GM18858 (cell line): Measurements from ENCODE around the gene PRAMEF4.
"Not testable (repeated sequence)": the region's sequence is repeated elsewhere in the genome, so short reads cannot be mapped to it uniquely, and the experiment has no call there.

ENCODE experiments used
- ATAC-seq: cut with Tn5 transposase; IDR thresholded peaks from one replicate; pipeline ENCODE4 v1.9.1; 2021; ENCODE audit not compliant: unreplicated experiment

PRAMEF4 gene

DNA sequence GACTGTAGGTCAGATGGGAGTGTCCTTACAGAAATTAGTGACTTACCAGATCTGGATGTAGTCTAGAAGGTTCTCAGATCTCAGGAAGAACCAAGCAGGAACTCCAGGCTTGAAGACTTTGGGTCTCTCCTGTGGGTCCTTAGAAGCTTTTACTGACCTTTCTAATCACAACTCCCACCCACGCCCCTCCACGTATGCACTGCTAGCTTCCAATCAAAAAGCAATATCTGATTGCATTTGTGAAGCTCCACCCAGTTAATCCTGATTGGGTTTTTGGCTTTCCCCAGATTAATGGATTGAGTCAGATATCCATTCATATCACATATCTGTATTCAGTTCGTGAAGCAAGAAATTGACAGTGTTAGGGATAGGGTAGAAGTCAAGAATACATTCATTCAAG, at the start of gene PRAMEF4:
Gene PRAMEF4, minus strand, starts transcription at position 101 of the 400 bp plus-strand sequence. CDS start 2,807 bp downstream, outside the sequence.
- not testable (repeated sequence) for ATAC-seq

DNA sequence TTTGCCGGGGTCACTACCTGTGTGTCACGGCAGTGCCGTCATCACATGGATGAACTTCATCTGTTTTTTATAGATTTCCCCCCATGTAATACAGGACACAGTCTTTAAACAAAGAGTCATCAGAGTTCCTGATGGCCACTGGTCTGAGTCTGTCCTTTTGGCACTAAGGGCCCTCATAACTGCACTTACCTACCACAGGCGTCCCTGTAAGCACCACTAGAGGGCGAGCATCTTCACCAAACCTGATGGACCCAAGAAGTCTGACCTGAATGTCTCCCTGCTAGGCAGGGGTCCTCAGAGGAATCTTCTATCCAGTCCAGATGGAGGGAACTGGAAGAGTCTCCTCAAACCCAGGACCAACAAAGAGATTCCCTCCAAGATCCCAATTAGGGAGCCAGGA, 38.4 kb upstream of the PRAMEF4 start:
- ATAC-seq: not testable (repeated sequence)

DNA sequence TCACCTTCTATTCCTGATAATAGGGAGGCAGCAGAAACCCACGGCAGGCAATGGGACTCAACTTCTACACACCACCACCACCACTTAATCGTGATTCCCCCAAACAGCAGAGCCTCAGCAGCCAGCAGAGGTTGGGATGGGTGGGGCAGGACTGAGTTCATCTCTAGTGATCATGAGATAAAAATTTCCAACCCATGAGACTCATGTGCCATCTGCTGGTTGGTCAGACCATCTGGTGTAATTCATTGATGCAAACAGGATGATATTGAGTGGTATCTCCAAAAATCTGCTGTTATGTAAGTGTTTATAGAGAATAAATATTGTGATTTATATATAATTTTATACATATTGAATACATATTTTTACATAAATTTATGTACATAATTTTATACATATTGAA, 35.7 kb upstream of the PRAMEF4 start:
- not testable (repeated sequence) for ATAC-seq

DNA sequence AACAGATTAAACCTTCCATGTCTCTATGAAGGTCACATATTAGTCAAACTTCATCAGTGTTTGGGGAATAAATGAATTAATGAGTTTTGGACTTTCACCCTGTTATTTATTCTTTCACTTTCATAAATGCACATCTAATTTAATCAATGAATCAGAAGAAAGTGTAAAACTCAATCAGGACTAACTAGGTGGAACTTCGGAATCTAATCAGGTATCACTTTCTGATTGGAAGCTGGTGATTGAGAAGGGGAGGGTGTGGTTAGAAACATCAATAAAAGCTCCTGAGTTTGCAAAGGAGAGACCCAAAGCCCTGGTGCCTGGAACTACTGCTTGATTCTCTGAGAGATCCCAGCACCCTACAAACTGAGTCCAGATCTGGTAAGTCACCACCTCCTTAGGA, 30.3 kb upstream of the PRAMEF4 start, which contains the start of gene PRAMEF7:
Gene PRAMEF7, plus strand, starts transcription at position 301 of the 400 bp plus-strand sequence. CDS start 1,083 bp downstream, outside the sequence.
- not testable (repeated sequence) for ATAC-seq

DNA sequence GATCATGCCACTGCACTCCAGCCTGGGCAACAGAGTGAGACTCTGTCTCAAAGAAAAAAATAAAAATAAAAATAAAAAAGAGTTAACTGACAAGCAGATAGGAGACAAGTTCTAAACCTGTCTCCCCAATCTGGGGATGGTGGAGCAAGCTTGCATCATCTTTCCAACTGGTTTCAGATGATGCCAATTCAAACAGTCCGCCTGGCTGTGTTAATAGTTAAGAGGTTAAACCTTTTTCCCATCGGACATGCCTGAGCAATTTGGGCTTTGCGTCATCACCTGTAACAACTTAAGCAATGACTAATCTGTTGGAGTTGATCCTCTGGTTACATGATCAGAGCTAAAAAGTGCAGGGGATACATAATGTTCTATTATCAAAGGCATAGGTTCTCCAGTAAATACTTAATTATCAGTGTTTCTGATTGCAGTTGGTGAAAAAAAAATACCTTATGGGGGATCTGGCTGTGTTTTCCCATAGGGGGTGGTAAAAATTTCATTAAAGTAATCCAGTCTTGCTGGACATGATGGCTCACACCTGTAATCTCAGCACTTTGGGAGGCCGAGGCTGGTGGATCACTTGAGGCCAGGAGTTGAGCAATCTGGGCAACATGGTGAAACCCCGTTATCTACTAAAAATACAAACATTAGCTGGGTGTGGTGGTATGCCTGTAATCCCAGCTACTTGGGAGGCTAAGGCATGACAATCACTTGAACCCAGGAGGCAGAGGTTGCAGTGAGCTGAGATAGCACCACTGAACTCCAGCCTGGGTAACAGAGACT, 18.0 kb upstream of the PRAMEF4 start:
- not testable (repeated sequence) for ATAC-seq

DNA sequence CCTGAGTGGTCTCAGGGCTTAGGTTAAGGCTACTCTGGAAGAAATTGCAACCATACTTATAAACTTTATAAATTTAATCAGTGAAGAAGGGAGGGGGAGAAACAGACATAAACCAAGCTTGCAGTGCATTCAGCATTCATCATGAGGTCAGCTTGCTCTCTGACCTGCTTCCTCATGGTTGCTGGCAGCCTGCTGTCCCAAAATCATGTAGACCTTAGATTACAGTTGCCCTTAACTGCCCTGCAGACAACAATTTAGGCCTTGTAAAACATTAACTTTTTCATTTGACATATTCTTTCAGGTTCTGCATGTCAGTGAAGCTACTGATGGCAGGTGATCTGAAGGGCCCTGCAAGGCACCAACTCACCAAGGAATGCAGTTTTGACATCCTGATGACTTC, 13.2 kb upstream of the PRAMEF4 start:
- ATAC-seq: not testable (repeated sequence)

DNA sequence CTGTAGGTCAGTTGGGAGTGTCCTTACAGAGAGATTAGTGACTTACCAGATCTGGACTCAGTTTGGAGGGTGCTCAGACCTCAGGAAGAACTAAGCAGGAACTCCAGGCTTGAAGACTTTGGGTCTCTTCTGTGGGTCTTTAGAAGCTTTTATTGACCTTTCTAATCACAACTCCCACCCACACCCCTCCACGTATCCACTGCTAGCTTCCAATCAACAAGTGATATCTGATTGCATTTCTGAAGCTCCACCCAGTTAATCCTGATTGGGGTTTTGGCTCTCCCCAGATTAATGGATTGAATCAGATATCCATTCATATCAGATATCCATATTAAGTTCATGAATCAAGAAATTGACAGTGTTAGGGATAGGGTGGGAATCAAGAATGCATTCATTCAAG, 12.2 kb upstream of the PRAMEF4 start, which contains the start of gene PRAMEF10:
Gene PRAMEF10, minus strand, starts transcription at position 101 of the 400 bp plus-strand sequence. CDS start 2,423 bp downstream, outside the sequence.
- not testable (repeated sequence) for ATAC-seq

DNA sequence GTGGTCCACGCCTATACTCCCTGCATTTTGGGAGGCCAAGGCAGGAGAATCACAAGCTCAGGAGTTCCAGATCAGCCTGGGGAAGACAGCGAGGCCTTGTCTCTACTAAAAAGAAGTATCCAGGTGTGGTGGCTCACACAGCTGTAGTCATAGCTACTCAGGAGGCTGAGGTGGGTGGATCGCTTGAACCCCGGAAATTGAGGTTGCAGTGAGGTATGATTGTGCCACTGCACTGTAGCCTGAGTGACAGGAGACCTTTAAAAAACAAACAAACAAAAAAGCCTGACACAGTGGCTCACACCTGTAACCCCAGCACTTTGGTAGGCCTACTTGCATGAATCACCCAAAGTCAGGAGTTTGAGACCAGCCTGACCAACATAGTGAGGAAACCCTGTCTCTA, 7.5 kb downstream of the PRAMEF4 start:
- ATAC-seq: not testable (repeated sequence)

DNA sequence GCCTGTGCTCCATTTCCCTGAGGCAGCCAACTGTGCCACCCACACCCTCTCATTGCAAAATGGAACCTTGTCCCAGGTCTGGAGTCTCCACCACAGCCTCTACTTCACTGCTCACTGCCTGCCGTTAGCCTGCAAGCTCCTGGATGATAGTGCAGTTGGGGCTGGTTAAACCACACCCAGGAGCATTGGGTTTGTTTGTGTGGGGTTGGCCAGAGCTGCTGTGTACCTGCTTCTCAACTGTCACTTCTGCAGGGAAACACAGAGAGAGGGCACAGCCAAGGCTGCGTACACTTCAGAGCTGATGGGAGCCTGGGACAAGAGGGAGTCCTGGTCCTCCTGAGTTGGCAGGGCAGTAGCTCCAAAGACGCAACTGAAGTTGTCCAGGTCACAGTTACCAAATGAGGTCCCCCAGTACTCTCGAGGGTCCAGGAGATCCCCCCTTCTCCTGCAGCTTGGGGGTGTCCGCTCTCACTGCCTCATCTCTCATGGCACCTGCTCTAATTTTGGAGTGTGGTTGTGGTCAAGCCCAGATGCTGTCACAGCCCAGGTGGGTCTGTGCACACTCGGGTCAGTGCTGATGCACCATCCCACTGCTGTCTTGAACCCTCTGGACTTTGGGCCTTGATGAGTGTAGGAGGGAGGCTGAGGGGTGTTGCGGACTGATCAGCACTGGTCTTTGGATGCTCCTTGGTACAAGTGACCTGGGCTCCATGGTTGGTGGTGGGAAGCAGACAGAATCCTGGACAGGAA, 22.7 kb downstream of the PRAMEF4 start:
- ATAC-seq: not testable (repeated sequence)

DNA sequence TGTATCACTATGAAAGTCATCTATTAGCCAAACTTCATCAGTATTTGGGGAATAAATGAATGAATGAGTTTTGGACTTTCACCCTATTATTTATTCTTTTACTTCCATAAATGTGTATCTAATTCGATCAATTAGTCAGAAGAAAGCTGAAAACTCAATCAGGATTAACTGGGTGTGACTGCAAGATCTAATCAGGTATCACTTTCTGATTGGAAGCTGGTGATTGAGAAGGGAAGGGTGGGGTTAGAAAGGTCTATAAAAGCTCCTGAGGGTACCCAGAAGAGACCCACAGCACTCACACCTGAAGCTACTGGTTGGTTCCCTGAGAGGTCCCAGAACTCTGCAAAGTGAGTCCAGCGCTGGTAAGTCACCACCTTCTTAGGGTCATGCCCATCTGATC, 29.2 kb downstream of the PRAMEF4 start, which contains the start of gene PRAMEF2:
Gene PRAMEF2, plus strand, starts transcription at position 301 of the 400 bp plus-strand sequence. CDS start 1,924 bp downstream, outside the sequence.
- not testable (repeated sequence) for ATAC-seq

DNA sequence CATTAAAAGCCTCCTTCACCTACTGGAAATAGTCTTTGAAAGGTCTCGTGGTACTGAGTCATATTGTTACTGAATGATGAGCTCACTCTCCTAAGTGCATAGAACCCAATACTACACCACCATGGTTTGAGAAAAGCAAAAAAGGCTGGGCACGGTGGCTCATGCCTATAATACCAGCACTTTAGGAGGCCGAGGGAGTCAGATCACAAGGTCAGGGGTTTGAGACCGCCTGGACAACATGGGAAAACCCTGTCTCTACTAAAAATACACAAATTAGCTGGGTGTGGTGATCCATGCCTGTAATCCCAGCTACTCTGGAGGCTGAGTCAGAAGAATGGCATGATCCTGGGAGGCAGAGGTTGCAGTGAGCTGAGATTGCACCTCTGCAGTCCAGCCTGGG, 34.2 kb downstream of the PRAMEF4 start:
- ATAC-seq: no peak

DNA sequence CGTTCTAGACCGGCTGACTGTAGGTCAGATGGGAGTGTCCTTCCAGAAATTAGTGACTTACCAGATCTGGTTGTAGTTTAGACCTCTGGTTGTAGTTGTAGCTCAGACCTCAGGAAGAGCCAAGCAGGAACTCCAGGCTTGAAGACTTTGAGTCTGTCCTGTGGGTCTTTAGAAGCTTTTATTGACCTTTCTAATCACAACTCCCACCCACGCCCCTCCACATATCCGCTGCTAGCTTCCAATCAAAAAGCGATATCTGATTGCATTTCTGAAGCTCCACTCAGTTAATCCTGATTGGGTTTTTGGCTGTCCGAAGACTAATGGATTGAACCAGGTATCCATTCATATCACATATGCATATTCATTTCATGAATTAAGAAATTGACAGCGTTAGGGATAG, 37.4 kb downstream of the PRAMEF4 start, which contains the start of gene HNRNPCL1:
Gene HNRNPCL1, minus strand, starts transcription at position 101 of the 400 bp plus-strand sequence. CDS start 431 bp downstream, outside the sequence.
- ATAC-seq: not testable (repeated sequence)

DNA sequence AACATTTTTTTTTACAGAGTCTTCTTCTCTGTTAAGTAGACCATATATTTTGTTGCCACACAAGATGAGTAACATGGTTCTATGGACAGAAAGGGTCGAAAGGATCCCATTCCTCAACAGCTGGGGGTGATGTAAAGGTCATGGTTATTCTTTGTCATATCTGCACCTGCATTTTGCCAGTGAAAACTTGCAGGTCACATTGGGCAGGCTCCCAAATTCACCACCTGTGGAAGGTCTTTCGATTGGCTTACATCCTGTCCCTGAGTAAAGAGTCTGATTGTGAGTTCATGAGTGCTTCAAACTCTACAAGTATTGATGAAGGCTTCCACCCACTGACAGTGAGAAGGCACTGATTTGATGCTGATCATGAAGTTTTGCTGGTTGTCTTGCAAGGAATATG, 52.8 kb downstream of the PRAMEF4 start:
- not testable (repeated sequence) for ATAC-seq

DNA sequence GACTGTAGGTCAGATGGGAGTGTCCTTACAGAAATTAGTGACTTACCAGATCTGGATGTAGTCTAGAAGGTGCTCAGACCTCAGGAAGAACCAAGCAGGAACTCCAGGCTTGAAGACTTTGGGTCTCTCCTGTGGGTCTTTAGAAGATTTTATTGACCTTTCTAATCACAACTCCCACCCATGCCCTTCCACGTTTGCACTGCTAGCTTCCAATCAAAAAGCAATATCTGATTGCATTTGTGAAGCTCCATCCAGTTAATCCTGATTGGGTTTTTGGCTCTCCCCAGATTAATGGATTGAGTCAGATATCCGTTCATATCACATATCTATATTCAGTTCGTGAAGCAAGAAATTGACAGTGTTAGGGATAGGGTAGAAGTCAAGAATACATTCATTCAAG, 54.7 kb downstream of the PRAMEF4 start, which contains the start of gene PRAMEF11:
Gene PRAMEF11, minus strand, starts transcription at position 101 of the 400 bp plus-strand sequence. CDS start 2,621 bp downstream, outside the sequence.
- ATAC-seq: not testable (repeated sequence)
